ENCODE data around the gene RBP5.

Gene RBP5

DNA sequence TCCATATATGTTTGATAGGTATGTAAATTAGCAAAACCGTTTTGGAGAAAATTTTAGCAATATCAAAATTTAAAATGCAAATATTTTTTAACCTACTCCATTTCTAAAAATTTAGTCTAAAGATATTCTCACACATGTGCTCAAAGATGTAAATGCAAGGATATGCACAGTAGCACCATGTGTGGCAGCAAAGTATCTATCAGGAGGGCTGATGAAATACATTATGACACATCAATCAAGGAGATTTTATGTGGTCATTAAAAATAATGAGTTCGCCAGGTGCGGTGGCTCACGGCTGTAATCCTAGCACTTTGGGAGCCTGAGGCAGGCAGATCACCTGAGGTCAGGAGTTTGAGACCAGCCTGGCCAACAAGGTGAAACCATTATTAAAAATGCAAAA is 28.4 kb downstream of the RBP5 start:
- Histone ChIP-seq H2BK120ac (ENCODE audit: low read depth, low read length) (no peak overlapping the region), H3K9ac (ENCODE audit: low read length) (no peak overlapping the region), H3K27me3 (ENCODE audit: control insufficient read depth in 1 of 2, insufficient read depth in 1 of 2, low read length in 2 of 2) (no peaks in the 10 kb centered on the region), H2BK15ac (ENCODE audit: low read depth, poor library complexity, severe bottlenecking) (no peak overlapping the region), H3K4me2 (ENCODE audit: low read length, poor library complexity, severe bottlenecking) (no peak overlapping the region), H3K9me3 (ENCODE audit: control insufficient read depth, low read length) (no peaks in the 10 kb centered on the region), H3K36me3 (ENCODE audit: control insufficient read depth in 1 of 2, insufficient read depth in 2 of 2, low read depth in 1 of 2, low read length in 2 of 2) (peaks cover 28 to 61% of the 10 kb centered on the region in 2 experiments), H3K4me3 (ENCODE audit: insufficient read depth in 1 of 2, low read depth in 1 of 2, low read length in 2 of 2) (no peak overlapping the region), H3K27ac (ENCODE audit: low read length, poor library complexity, severe bottlenecking) (no peak overlapping the region), H3K18ac (ENCODE audit: low read depth in 1 of 2, low read length in 2 of 2) (no peak overlapping the region), H3K79me1 (replicated peaks; ENCODE audit: low read length, poor library complexity, severe bottlenecking) (peaks cover 17% of the 10 kb centered on the region), H3K4me1 (ENCODE audit: control insufficient read depth, insufficient read depth, low read depth, low read length) (peaks cover 7% of the 10 kb centered on the region), H2AK5ac (ENCODE audit: low read length, severe bottlenecking) (no peak overlapping the region), H2BK5ac (ENCODE audit: low read depth, low read length, poor library complexity, severe bottlenecking) (no peak overlapping the region), H2BK12ac (ENCODE audit: low read length in 2 of 2) (no peak overlapping the region), H3K14ac (ENCODE audit: low read length in 2 of 2) (no peak overlapping the region), H3K4ac (ENCODE audit: low read depth in 1 of 2, low read length in 2 of 2) (no peak overlapping the region), H2AFZ (ENCODE audit: low read depth, low read length) (no peak overlapping the region), H4K91ac (ENCODE audit: low read length) (no peak overlapping the region), H4K8ac (ENCODE audit: low read length) (no peak overlapping the region), H3K23ac (ENCODE audit: low read length in 2 of 2) (no peak overlapping the region)
- 91% methylated on average over 3 of the region's 4 CpGs for WGBS
- no peak for DNase-seq

DNA sequence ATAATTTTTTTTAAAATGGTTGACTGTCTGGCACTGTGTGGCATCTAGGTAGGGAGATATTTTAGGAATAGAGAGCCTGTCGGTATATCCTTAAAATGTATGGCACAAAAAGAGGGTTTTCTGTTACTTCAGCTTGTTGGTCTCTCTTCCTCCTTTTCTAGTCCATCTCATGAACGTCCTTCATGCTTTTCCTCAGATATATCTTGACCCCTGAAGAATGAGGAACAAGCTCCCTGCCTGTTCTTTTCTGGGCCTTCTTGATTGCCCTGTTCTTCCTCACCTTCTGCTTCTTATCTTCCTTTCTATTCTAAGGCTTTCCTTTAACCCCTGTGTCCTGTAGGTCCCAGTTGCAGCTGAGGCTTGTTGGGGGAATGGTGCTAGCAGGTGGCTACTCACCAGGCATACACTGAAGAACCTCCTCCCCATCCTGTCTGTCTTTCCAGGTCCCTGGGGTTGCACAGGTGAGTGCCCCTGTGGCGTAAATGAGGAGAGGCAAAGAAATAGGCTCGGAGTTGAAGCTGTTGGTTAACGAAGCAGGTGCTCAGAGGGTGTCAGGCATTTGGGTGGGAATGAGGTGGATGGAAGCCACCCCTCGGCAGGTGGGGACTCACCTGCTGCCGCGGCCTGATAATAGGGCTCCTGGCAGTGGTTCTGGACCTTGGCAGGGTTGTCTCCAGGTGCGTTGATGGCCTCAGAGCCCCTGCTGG is 29.2 kb downstream of the RBP5 start:
- H3K9me3 ChIP-seq (ENCODE audit: control insufficient read depth, low read length) = no peaks in the 10 kb centered on the region

DNA sequence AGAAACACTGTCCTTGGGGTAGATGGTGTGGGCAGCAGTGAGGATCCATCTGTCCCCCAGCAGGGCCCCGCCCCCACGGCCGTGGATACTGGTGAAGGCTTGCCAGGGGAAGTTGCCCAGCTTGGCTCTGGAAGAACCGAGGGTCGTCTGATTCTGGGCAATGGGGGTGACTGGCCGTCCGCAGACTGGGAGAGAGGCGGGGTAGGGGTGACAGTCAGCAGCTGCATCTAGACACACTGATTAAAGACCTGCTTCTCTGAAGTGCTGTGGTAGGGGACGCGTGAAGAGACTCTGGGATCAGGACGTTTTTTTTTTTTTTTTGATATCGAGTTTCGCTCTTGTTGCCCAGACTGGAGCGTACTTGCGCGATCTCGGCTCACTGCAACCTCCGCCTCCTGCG is 31.7 kb downstream of the RBP5 start:
- no peak overlapping the region for H2BK12ac ChIP-seq (ENCODE audit: low read length in 2 of 2)
- no peak overlapping the region for H2BK5ac ChIP-seq (ENCODE audit: low read depth, low read length, poor library complexity, severe bottlenecking)
- H3K9ac ChIP-seq (ENCODE audit: low read length) = no peak overlapping the region
- H3K4me2 ChIP-seq (ENCODE audit: low read length, poor library complexity, severe bottlenecking) = no peak overlapping the region
- H3K18ac ChIP-seq (ENCODE audit: low read depth in 1 of 2, low read length in 2 of 2) = no peak overlapping the region
- H3K9me3 ChIP-seq (ENCODE audit: control insufficient read depth, low read length) = no peaks in the 10 kb centered on the region
- no peak overlapping the region for H2BK120ac ChIP-seq (ENCODE audit: low read depth, low read length)
- H3K27ac ChIP-seq (ENCODE audit: low read length, poor library complexity, severe bottlenecking) = no peak overlapping the region
- no peak overlapping the region for H2BK15ac ChIP-seq (ENCODE audit: low read depth, poor library complexity, severe bottlenecking)
- DNase-seq = no peak
- H4K8ac ChIP-seq (ENCODE audit: low read length) = no peak overlapping the region
- H4K91ac ChIP-seq (ENCODE audit: low read length) = no peak overlapping the region
- no peak overlapping the region for H3K4ac ChIP-seq (ENCODE audit: low read depth in 1 of 2, low read length in 2 of 2)
- H3K4me1 ChIP-seq (ENCODE audit: control insufficient read depth, insufficient read depth, low read depth, low read length) = peaks cover 8% of the 10 kb centered on the region
- H3K36me3 ChIP-seq (ENCODE audit: control insufficient read depth in 1 of 2, insufficient read depth in 2 of 2, low read depth in 1 of 2, low read length in 2 of 2) = peaks cover 21 to 35% of the 10 kb centered on the region in 2 experiments
- no peak overlapping the region for H3K14ac ChIP-seq (ENCODE audit: low read length in 2 of 2)
- no peak overlapping the region for H2AFZ ChIP-seq (ENCODE audit: low read depth, low read length)
- H3K27me3 ChIP-seq (ENCODE audit: control insufficient read depth in 1 of 2, insufficient read depth in 1 of 2, low read length in 2 of 2) = peaks cover 0 to 5% of the 10 kb centered on the region in 2 experiments
- peaks cover 5% of the 10 kb centered on the region for H3K79me1 ChIP-seq (replicated peaks; ENCODE audit: low read length, poor library complexity, severe bottlenecking)
- WGBS = 89% methylated on average over 19 of the region's 19 CpGs
- no peak overlapping the region for H3K23ac ChIP-seq (ENCODE audit: low read length in 2 of 2)
- H2AK5ac ChIP-seq (ENCODE audit: low read length, severe bottlenecking) = no peak overlapping the region
- H3K4me3 ChIP-seq (ENCODE audit: insufficient read depth in 1 of 2, low read depth in 1 of 2, low read length in 2 of 2) = no peak overlapping the region

More for the DNA sequence above, 29.2 kb downstream of the RBP5 start:
- H3K14ac ChIP-seq (ENCODE audit: low read length in 2 of 2) = no peak overlapping the region
- no peak overlapping the region for H2BK120ac ChIP-seq (ENCODE audit: low read depth, low read length)
- no peak overlapping the region for H2BK5ac ChIP-seq (ENCODE audit: low read depth, low read length, poor library complexity, severe bottlenecking)
- no peak overlapping the region for H3K4me3 ChIP-seq (ENCODE audit: insufficient read depth in 1 of 2, low read depth in 1 of 2, low read length in 2 of 2)
- no peaks in the 10 kb centered on the region for H3K27me3 ChIP-seq (ENCODE audit: control insufficient read depth in 1 of 2, insufficient read depth in 1 of 2, low read length in 2 of 2)
- no peak overlapping the region for H2BK15ac ChIP-seq (ENCODE audit: low read depth, poor library complexity, severe bottlenecking)
- H2AFZ ChIP-seq (ENCODE audit: low read depth, low read length) = no peak overlapping the region
- 82% methylated on average over 9 of the region's 9 CpGs for WGBS
- H3K18ac ChIP-seq (ENCODE audit: low read depth in 1 of 2, low read length in 2 of 2) = no peak overlapping the region
- no peak overlapping the region for H3K23ac ChIP-seq (ENCODE audit: low read length in 2 of 2)
- H3K36me3 ChIP-seq (ENCODE audit: control insufficient read depth in 1 of 2, insufficient read depth in 2 of 2, low read depth in 1 of 2, low read length in 2 of 2) = peaks cover 27 to 54% of the 10 kb centered on the region in 2 experiments
- H3K4me2 ChIP-seq (ENCODE audit: low read length, poor library complexity, severe bottlenecking) = no peak overlapping the region
- no peak overlapping the region for H3K27ac ChIP-seq (ENCODE audit: low read length, poor library complexity, severe bottlenecking)
- no peak overlapping the region for H3K9ac ChIP-seq (ENCODE audit: low read length)
- DNase-seq = no peak
- peaks cover 15% of the 10 kb centered on the region for H3K79me1 ChIP-seq (replicated peaks; ENCODE audit: low read length, poor library complexity, severe bottlenecking)
- H4K91ac ChIP-seq (ENCODE audit: low read length) = no peak overlapping the region
- no peak overlapping the region for H2AK5ac ChIP-seq (ENCODE audit: low read length, severe bottlenecking)
- H4K8ac ChIP-seq (ENCODE audit: low read length) = no peak overlapping the region
- peaks cover 6% of the 10 kb centered on the region for H3K4me1 ChIP-seq (ENCODE audit: control insufficient read depth, insufficient read depth, low read depth, low read length)
- no peak overlapping the region for H2BK12ac ChIP-seq (ENCODE audit: low read length in 2 of 2)
- no peak overlapping the region for H3K4ac ChIP-seq (ENCODE audit: low read depth in 1 of 2, low read length in 2 of 2)

DNA sequence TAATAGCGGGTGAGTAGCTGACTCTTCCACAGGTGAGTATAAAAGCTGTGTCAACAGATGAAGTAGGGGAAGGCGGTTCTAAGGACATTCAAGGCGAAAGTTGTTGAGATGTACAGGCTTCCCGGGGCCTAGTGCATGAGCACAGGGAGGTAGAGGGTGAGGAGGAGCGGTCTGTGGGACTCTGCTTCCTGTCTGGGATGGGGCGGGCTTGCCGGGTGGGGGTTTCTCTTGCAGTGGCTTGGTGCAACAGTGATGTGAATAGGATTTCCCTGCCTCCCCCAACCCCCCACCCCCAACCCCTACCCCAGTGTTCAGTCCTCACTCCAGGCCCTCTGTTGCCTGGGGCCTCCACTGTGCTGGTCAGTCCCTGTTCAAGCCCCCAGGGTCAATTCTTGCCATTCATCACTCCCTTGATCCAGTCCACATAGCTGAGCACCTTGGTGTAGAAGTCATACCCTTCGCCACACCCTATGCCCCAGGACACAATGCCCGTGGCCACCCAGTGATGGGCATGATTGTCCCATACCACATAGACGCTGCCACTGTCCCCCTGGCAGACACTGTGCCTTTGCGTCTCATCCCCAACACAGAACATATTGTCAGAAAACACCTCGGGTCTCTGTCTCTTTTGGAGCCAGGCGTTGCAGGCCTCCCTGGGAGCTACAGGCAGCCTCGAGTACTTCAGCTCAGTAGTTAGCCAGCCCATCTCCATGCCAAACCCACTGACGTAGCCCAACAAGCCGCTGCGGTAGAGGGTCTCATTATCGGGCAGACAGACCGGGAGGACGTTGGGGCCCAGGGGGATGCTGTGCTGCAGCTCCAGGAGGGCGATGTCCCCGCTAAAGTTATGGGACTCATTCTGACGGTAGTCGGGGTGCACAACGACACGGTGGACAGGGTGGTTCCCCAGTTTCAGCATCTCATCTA is 32.4 kb downstream of the RBP5 start:
- Histone ChIP-seq H3K18ac (ENCODE audit: low read depth in 1 of 2, low read length in 2 of 2) (no peak overlapping the region), H2BK120ac (ENCODE audit: low read depth, low read length) (no peak overlapping the region), H3K27ac (ENCODE audit: low read length, poor library complexity, severe bottlenecking) (no peak overlapping the region), H3K23ac (ENCODE audit: low read length in 2 of 2) (no peak overlapping the region), H2BK12ac (ENCODE audit: low read length in 2 of 2) (no peak overlapping the region), H3K79me1 (replicated peaks; ENCODE audit: low read length, poor library complexity, severe bottlenecking) (no peaks in the 10 kb centered on the region), H3K27me3 (ENCODE audit: control insufficient read depth in 1 of 2, insufficient read depth in 1 of 2, low read length in 2 of 2) (peaks cover 0 to 5% of the 10 kb centered on the region in 2 experiments), H4K8ac (ENCODE audit: low read length) (no peak overlapping the region), H3K4me1 (ENCODE audit: control insufficient read depth, insufficient read depth, low read depth, low read length) (peaks cover 8% of the 10 kb centered on the region), H3K4me3 (ENCODE audit: insufficient read depth in 1 of 2, low read depth in 1 of 2, low read length in 2 of 2) (no peak overlapping the region), H4K91ac (ENCODE audit: low read length) (no peak overlapping the region), H3K9ac (ENCODE audit: low read length) (no peak overlapping the region), H3K4ac (ENCODE audit: low read depth in 1 of 2, low read length in 2 of 2) (no peak overlapping the region), H3K14ac (ENCODE audit: low read length in 2 of 2) (no peak overlapping the region), H2BK15ac (ENCODE audit: low read depth, poor library complexity, severe bottlenecking) (no peak overlapping the region), H2AK5ac (ENCODE audit: low read length, severe bottlenecking) (no peak overlapping the region), H2BK5ac (ENCODE audit: low read depth, low read length, poor library complexity, severe bottlenecking) (no peak overlapping the region), H3K9me3 (ENCODE audit: control insufficient read depth, low read length) (no peaks in the 10 kb centered on the region), H3K36me3 (ENCODE audit: control insufficient read depth in 1 of 2, insufficient read depth in 2 of 2, low read depth in 1 of 2, low read length in 2 of 2) (peaks cover 16 to 35% of the 10 kb centered on the region in 2 experiments), H3K4me2 (ENCODE audit: low read length, poor library complexity, severe bottlenecking) (no peak overlapping the region), H2AFZ (ENCODE audit: low read depth, low read length) (no peak overlapping the region)
- 90% methylated on average over 23 of the region's 26 CpGs for WGBS
- no peak for DNase-seq

All from mesenchymal stem cell (in vitro differentiated cells and primary cell).